Activated T-cell treated with anti-CD3 and anti-CD28 coated beads, Interleukin-2, amount 50 U/mL, for 72 hours (primary cell): ENCODE data around the gene CDH4. TPM values are rescaled to one million over a fixed set of nuclear protein-coding genes. Genes with fewer than 3 reads are reported as not detected.

Experiments
- ATAC-seq, 2 donors: fragments of 150-1000 bp; cut with Tn5 transposase; replicated peaks in 1 of 2; 2 replicates each; pipeline ENCODE4 v1.10.0; 2021; ENCODE audit warnings: moderate library complexity in 2 of 2, mild to moderate bottlenecking in 1 of 2
- DNase-seq, 2 donors: peaks; one replicate each; pipeline ENCODE4 v3.0.0; 2021 to 2022; ENCODE audit warnings: mixed read lengths in 1 of 2
- H3K27ac Mint-ChIP-seq: one replicate; pipeline ENCODE4 v1.8.0; 2022; ENCODE audit warnings: mild to moderate bottlenecking, moderate library complexity, mixed read lengths
- H3K27me3 Mint-ChIP-seq: one replicate; pipeline ENCODE4 v1.8.0; 2022; ENCODE audit warnings: low read depth, mixed read lengths
- H3K36me3 Mint-ChIP-seq, 2 donors: one replicate each; pipeline ENCODE4 v1.8.0; 2022; ENCODE audit warnings: mixed read lengths in 2 of 2, mild to moderate bottlenecking in 1 of 2; ENCODE audit not compliant: insufficient read depth in 2 of 2
- H3K4me1 Mint-ChIP-seq: one replicate; pipeline ENCODE4 v1.8.0; 2022; ENCODE audit warnings: low read depth, mixed read lengths
- H3K4me3 Mint-ChIP-seq, 2 donors: one replicate each; pipeline ENCODE4 v1.8.0; 2022; ENCODE audit warnings: mild to moderate bottlenecking in 2 of 2, mixed read lengths in 2 of 2, moderate library complexity in 2 of 2
- H3K9me3 Mint-ChIP-seq, 2 donors: one replicate each; pipeline ENCODE4 v1.8.0; 2022; ENCODE audit warnings: mixed read lengths in 2 of 2
- total RNA-seq, 2 donors: library from RNA; stranded (reverse); gene quantifications; one replicate each; pipeline ENCODE4 v1.2.3, GENCODE V29; 2022

Gene CDH4
- total RNA-seq, 2 donors from 2014 or later = 0.17 to 0.35 TPM

GRCh38 chr20:61830241-61830930 is 578.3 kb downstream of the CDH4 start:
- H3K4me1 Mint-ChIP-seq = no peaks in the 10 kb centered on the region
- no peaks in the 10 kb centered on the region for H3K36me3 Mint-ChIP-seq
- no peaks in the 10 kb centered on the region for H3K27me3 Mint-ChIP-seq
- H3K4me3 Mint-ChIP-seq = no peak overlapping the region
- no peak overlapping the region for H3K27ac Mint-ChIP-seq
- no peak for ATAC-seq
- H3K9me3 Mint-ChIP-seq = no peaks in the 10 kb centered on the region
- no peak for DNase-seq

GRCh38 chr20:61830991-61831390 is 578.9 kb downstream of the CDH4 start:
- H3K36me3 Mint-ChIP-seq = no peaks in the 10 kb centered on the region
- H3K4me1 Mint-ChIP-seq = no peaks in the 10 kb centered on the region
- ATAC-seq (no peak), DNase-seq (no peak)
- H3K27me3 Mint-ChIP-seq = no peaks in the 10 kb centered on the region
- no peaks in the 10 kb centered on the region for H3K9me3 Mint-ChIP-seq
- H3K4me3 Mint-ChIP-seq = no peak overlapping the region
- H3K27ac Mint-ChIP-seq = no peak overlapping the region

- DNase-seq = no peak
- Mint-ChIP-seq H3K4me1 (no peaks in the 10 kb centered on the region), H3K4me3 (no peak overlapping the region), H3K27me3 (no peaks in the 10 kb centered on the region), H3K36me3 (no peaks in the 10 kb centered on the region), H3K27ac (no peak overlapping the region), H3K9me3 (no peaks in the 10 kb centered on the region)
- no peak for ATAC-seq
Observed at GRCh38 chr20:61832181-61832580, 580.1 kb downstream of the CDH4 start.

GRCh38 chr20:61833807-61834610 is 581.9 kb downstream of the CDH4 start:
- no peak for ATAC-seq

GRCh38 chr20:61835301-61835700 is 583.2 kb downstream of the CDH4 start:
- Mint-ChIP-seq H3K27me3 (no peaks in the 10 kb centered on the region), H3K4me1 (no peaks in the 10 kb centered on the region), H3K36me3 (no peaks in the 10 kb centered on the region), H3K9me3 (no peaks in the 10 kb centered on the region), H3K4me3 (no peak overlapping the region), H3K27ac (no peak overlapping the region)
- no peak for ATAC-seq
- DNase-seq = no peak

More at GRCh38 chr20:61833807-61834610, 581.9 kb downstream of the CDH4 start:
- H3K4me3 Mint-ChIP-seq = no peak overlapping the region
- H3K36me3 Mint-ChIP-seq = no peaks in the 10 kb centered on the region
- no peaks in the 10 kb centered on the region for H3K27me3 Mint-ChIP-seq
- no peak overlapping the region for H3K27ac Mint-ChIP-seq
- H3K9me3 Mint-ChIP-seq = no peaks in the 10 kb centered on the region
- no peaks in the 10 kb centered on the region for H3K4me1 Mint-ChIP-seq
- DNase-seq = no peak

- DNase-seq = no peak
- Mint-ChIP-seq H3K27ac (no peak overlapping the region), H3K9me3 (no peaks in the 10 kb centered on the region), H3K4me3 (no peak overlapping the region), H3K4me1 (no peaks in the 10 kb centered on the region), H3K27me3 (no peaks in the 10 kb centered on the region), H3K36me3 (no peaks in the 10 kb centered on the region)
- ATAC-seq = no peak
Observed at GRCh38 chr20:61835791-61836350, 583.8 kb downstream of the CDH4 start.

GRCh38 chr20:61837200-61837599 is 585.1 kb downstream of the CDH4 start:
- Mint-ChIP-seq H3K27me3 (no peaks in the 10 kb centered on the region), H3K36me3 (no peaks in the 10 kb centered on the region), H3K27ac (no peak overlapping the region), H3K4me3 (no peak overlapping the region), H3K4me1 (no peaks in the 10 kb centered on the region), H3K9me3 (no peaks in the 10 kb centered on the region)
- no peak for DNase-seq
- no peak for ATAC-seq

GRCh38 chr20:61839223-61839911 is 587.3 kb downstream of the CDH4 start:
- no peaks in the 10 kb centered on the region for H3K4me1 Mint-ChIP-seq
- H3K4me3 Mint-ChIP-seq = no peak overlapping the region
- ATAC-seq (no peak), DNase-seq (no peak)
- H3K36me3 Mint-ChIP-seq = no peaks in the 10 kb centered on the region
- H3K9me3 Mint-ChIP-seq = no peaks in the 10 kb centered on the region
- H3K27ac Mint-ChIP-seq = no peak overlapping the region
- H3K27me3 Mint-ChIP-seq = no peaks in the 10 kb centered on the region

- H3K4me3 Mint-ChIP-seq = no peak overlapping the region
- H3K36me3 Mint-ChIP-seq = no peaks in the 10 kb centered on the region
- H3K27ac Mint-ChIP-seq = no peak overlapping the region
- H3K4me1 Mint-ChIP-seq = no peaks in the 10 kb centered on the region
- DNase-seq (no peak), ATAC-seq (no peak)
- no peaks in the 10 kb centered on the region for H3K9me3 Mint-ChIP-seq
- no peaks in the 10 kb centered on the region for H3K27me3 Mint-ChIP-seq
Observed at GRCh38 chr20:61839912-61840778, 588.1 kb downstream of the CDH4 start.

GRCh38 chr20:61840779-61841455 is 588.9 kb downstream of the CDH4 start:
- ATAC-seq = no peak
- no peak overlapping the region for H3K27ac Mint-ChIP-seq
- no peaks in the 10 kb centered on the region for H3K27me3 Mint-ChIP-seq
- no peak for DNase-seq
- H3K9me3 Mint-ChIP-seq = no peaks in the 10 kb centered on the region
- H3K4me1 Mint-ChIP-seq = no peaks in the 10 kb centered on the region
- no peaks in the 10 kb centered on the region for H3K36me3 Mint-ChIP-seq
- H3K4me3 Mint-ChIP-seq = no peak overlapping the region

GRCh38 chr20:61841551-61841950 is 589.5 kb downstream of the CDH4 start:
- H3K4me1 Mint-ChIP-seq = no peaks in the 10 kb centered on the region
- no peaks in the 10 kb centered on the region for H3K9me3 Mint-ChIP-seq
- no peak overlapping the region for H3K4me3 Mint-ChIP-seq
- no peak for DNase-seq
- ATAC-seq = no peak
- no peaks in the 10 kb centered on the region for H3K36me3 Mint-ChIP-seq
- H3K27me3 Mint-ChIP-seq = no peaks in the 10 kb centered on the region
- no peak overlapping the region for H3K27ac Mint-ChIP-seq

- ATAC-seq (no peak), DNase-seq (no peak)
- Mint-ChIP-seq H3K27ac (no peak overlapping the region), H3K27me3 (no peaks in the 10 kb centered on the region), H3K36me3 (no peaks in the 10 kb centered on the region), H3K4me3 (no peak overlapping the region), H3K9me3 (no peaks in the 10 kb centered on the region), H3K4me1 (no peaks in the 10 kb centered on the region)
Observed at GRCh38 chr20:61841966-61842365, 589.9 kb downstream of the CDH4 start.
